ENCODE data around the gene NEU4. TPM values are rescaled to one million over a fixed set of nuclear protein-coding genes. Genes with fewer than 3 reads are reported as not detected.
"Not testable (repeated sequence)": the region's sequence is repeated elsewhere in the genome, so short reads cannot be mapped to it uniquely, and the experiment has no call there.

NEU4 gene
- total and polyA plus RNA-seq, 2 donors from 2014 or later: 0.76 to 2.8 TPM

DNA sequence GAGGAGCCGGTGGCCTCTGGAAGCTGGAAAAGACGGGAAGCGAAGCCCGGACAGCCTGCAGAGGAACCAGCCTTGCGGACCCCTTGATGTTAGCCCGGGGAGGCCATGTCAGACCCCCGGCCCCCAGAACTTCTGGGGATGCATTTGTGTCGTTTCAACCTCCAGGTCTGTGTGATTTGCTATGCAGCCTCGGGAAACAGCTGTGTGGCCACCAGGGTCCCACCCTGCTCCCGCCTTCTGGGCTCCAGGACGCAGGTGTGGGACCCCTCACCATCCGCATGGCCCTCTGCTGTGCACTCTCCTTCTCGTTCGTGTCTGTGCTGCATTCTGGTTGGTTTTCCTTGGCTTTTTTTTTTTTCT is 13.3 kb downstream of the NEU4 start:
- Histone ChIP-seq H3K27ac (ENCODE audit: low read depth in 2 of 2, low read length in 2 of 2) (no peak overlapping the region), H3K4me3 (ENCODE audit: low read length in 3 of 3) (no peak overlapping the region), H3K9me3 (ENCODE audit: control insufficient read depth in 2 of 3, insufficient read depth in 1 of 3, low read length in 3 of 3) (peaks cover 0 to 6% (median 2%) of the 10 kb centered on the region in 3 donors), H3K27me3 (ENCODE audit: control insufficient read depth, insufficient read depth, low read length) (no peaks in the 10 kb centered on the region), H3K9ac (ENCODE audit: low read length in 3 of 3) (no peak overlapping the region), H3K36me3 (ENCODE audit: control insufficient read depth in 2 of 3, insufficient read depth in 3 of 3, low read length in 3 of 3) (no peaks in the 10 kb centered on the region), H3K4me1 (ENCODE audit: control insufficient read depth in 2 of 3, insufficient read depth in 2 of 3, low read depth in 1 of 3, low read length in 3 of 3) (no peaks in the 10 kb centered on the region)
- DNase-seq (peak in 1 of 5 donors; percentile 31), FAIRE-seq (no peak)
- TF ChIP-seq, protein P1, sequence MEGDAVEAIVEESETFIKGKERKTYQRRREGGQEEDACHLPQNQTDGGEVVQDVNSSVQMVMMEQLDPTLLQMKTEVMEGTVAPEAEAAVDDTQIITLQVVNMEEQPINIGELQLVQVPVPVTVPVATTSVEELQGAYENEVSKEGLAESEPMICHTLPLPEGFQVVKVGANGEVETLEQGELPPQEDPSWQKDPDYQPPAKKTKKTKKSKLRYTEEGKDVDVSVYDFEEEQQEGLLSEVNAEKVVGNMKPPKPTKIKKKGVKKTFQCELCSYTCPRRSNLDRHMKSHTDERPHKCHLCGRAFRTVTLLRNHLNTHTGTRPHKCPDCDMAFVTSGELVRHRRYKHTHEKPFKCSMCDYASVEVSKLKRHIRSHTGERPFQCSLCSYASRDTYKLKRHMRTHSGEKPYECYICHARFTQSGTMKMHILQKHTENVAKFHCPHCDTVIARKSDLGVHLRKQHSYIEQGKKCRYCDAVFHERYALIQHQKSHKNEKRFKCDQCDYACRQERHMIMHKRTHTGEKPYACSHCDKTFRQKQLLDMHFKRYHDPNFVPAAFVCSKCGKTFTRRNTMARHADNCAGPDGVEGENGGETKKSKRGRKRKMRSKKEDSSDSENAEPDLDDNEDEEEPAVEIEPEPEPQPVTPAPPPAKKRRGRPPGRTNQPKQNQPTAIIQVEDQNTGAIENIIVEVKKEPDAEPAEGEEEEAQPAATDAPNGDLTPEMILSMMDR (IDR thresholded peaks at IDR 0.05; ENCODE audit: borderline replicate concordance, extremely low read depth, insufficient read depth): no peak
- intact Hi-C loops (cut with DNase I): no loop called here

DNA sequence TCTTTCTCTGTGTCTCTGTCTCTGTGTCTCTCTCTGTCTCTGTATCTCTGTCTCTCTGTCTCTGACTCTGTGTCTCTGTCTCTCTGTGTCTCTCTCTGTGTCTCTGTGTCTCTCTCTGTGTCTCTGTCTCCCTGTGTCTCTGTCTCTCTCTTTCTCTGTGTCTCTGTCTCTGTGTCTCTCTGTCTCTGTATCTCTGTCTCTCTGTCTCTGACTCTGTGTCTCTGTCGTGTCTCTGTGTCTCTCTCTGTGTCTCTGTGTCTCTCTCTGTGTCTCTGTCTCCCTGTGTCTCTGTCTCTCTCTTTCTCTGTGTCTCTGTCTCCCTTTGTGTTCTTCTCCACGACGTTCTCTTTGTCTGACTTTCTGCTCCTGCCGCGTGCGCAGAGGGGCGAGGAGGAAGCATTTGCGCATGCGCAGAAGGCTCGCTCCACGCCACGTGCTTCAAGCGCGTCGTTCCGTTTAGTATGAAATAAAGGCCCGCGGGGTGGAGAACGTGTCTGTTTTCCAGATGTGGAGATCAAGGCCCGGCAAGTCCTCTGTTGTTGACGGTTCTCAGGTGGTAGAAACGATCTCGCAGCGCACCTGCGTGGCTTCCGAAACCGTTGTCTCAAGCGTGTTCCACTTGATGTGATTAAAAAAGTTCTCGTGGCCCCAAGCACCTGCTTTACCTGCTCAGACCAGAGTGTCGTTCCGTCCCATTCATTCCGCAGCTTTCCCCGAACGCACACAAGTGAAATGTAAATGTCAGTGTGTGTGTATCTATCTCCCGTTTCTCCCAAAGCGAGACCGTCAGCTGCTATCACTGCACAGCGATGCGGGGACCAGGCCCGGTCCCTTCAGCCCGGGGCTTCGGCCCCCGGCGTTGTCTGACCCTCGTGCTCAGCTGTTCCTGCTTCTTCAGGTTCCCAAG is 14.8 kb downstream of the NEU4 start:
- H3K27me3 ChIP-seq (ENCODE audit: control insufficient read depth, insufficient read depth, low read length); H3K27ac ChIP-seq (ENCODE audit: low read depth in 2 of 2, low read length in 2 of 2); intact Hi-C loops (cut with DNase I); H3K4me3 ChIP-seq (ENCODE audit: low read length in 3 of 3); H3K4me1 ChIP-seq (ENCODE audit: control insufficient read depth in 2 of 3, insufficient read depth in 2 of 3, low read depth in 1 of 3, low read length in 3 of 3); FAIRE-seq; H3K36me3 ChIP-seq (ENCODE audit: control insufficient read depth in 2 of 3, insufficient read depth in 3 of 3, low read length in 3 of 3); H3K9ac ChIP-seq (ENCODE audit: low read length in 3 of 3): not testable (repeated sequence)
- H3K9me3 ChIP-seq (ENCODE audit: control insufficient read depth in 2 of 3, insufficient read depth in 1 of 3, low read length in 3 of 3): peaks cover 0 to 14% (median 2%) of the 10 kb centered on the region in 3 donors
- DNase-seq: peak in 1 of 5 donors; percentile 55

DNA sequence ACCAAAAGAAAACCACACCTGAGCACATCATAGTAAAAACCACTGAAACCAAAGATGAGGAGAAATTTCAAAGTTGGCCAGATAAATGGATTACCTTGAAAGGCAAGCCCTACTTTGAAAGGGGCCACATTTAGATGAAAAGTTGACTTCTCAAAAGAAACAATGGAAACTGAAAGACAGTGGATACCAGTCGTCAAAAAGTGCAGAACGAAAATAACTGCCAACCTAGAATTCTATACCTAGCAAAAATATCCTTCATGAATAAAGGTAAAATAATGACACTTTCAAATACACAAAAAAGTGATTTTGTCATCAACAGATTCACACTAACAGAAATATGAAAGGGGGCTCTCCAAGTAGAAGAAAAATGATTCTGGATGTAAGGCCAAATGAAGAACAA is 18.4 kb downstream of the NEU4 start:
- H3K9ac ChIP-seq (ENCODE audit: low read length in 3 of 3): no peak overlapping the region
- H3K4me3 ChIP-seq (ENCODE audit: low read length in 3 of 3): no peak overlapping the region
- no peak overlapping the region for H3K27ac ChIP-seq (ENCODE audit: low read depth in 2 of 2, low read length in 2 of 2)
- H3K9me3 ChIP-seq (ENCODE audit: control insufficient read depth in 2 of 3, insufficient read depth in 1 of 3, low read length in 3 of 3): peaks cover 0 to 14% (median 2%) of the 10 kb centered on the region in 3 donors
- no peaks in the 10 kb centered on the region for H3K36me3 ChIP-seq (ENCODE audit: control insufficient read depth in 2 of 3, insufficient read depth in 3 of 3, low read length in 3 of 3)
- TF ChIP-seq, protein P1 (IDR thresholded peaks at IDR 0.05; ENCODE audit: borderline replicate concordance, extremely low read depth, insufficient read depth): no peak
- intact Hi-C loops (cut with DNase I): no loop called here
- no peaks in the 10 kb centered on the region for H3K4me1 ChIP-seq (ENCODE audit: control insufficient read depth in 2 of 3, insufficient read depth in 2 of 3, low read depth in 1 of 3, low read length in 3 of 3)
- H3K27me3 ChIP-seq (ENCODE audit: control insufficient read depth, insufficient read depth, low read length): no peaks in the 10 kb centered on the region
- DNase-seq (no peak), FAIRE-seq (no peak)

DNA sequence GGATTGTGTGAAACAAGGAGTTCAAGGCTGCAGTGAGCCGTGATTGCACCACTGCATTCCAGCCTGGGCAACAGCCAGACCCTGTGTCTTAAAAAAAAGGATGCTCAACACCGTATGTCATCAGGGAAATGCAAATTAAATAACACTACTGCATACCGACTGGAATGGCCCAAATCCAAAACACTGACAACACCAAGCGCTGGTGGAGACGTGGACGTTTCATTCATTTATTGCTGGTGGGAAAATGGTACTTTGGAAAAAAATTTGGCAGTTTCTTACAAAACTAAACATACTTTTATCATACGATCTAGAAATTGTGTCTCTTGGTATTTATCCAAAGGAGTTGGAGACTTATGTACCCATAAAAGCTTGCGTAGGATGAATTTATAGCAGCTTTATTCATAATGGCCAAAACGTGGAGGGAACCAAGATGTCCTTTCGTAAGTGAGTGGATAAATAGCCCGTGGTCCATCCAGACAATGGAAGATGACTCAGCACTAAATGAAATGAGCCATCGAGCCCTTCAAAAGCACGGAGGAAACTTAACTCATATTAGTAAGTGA is 24.2 kb downstream of the NEU4 start:
- Histone ChIP-seq H3K27me3 (ENCODE audit: control insufficient read depth, insufficient read depth, low read length) (no peaks in the 10 kb centered on the region), H3K36me3 (ENCODE audit: control insufficient read depth in 2 of 3, insufficient read depth in 3 of 3, low read length in 3 of 3) (no peaks in the 10 kb centered on the region), H3K27ac (ENCODE audit: low read depth in 2 of 2, low read length in 2 of 2) (no peak overlapping the region), H3K9me3 (ENCODE audit: control insufficient read depth in 2 of 3, insufficient read depth in 1 of 3, low read length in 3 of 3) (no peaks in the 10 kb centered on the region), H3K9ac (ENCODE audit: low read length in 3 of 3) (no peak overlapping the region), H3K4me3 (ENCODE audit: low read length in 3 of 3) (no peak overlapping the region), H3K4me1 (ENCODE audit: control insufficient read depth in 2 of 3, insufficient read depth in 2 of 3, low read depth in 1 of 3, low read length in 3 of 3) (no peaks in the 10 kb centered on the region)
- FAIRE-seq (no peak), DNase-seq (peak in 3 of 5 donors; percentile 24 to 75 (median 65))
- TF ChIP-seq, protein P1 (IDR thresholded peaks at IDR 0.05; ENCODE audit: borderline replicate concordance, extremely low read depth, insufficient read depth): no peak
- intact Hi-C loops (cut with DNase I): no loop called here

DNA sequence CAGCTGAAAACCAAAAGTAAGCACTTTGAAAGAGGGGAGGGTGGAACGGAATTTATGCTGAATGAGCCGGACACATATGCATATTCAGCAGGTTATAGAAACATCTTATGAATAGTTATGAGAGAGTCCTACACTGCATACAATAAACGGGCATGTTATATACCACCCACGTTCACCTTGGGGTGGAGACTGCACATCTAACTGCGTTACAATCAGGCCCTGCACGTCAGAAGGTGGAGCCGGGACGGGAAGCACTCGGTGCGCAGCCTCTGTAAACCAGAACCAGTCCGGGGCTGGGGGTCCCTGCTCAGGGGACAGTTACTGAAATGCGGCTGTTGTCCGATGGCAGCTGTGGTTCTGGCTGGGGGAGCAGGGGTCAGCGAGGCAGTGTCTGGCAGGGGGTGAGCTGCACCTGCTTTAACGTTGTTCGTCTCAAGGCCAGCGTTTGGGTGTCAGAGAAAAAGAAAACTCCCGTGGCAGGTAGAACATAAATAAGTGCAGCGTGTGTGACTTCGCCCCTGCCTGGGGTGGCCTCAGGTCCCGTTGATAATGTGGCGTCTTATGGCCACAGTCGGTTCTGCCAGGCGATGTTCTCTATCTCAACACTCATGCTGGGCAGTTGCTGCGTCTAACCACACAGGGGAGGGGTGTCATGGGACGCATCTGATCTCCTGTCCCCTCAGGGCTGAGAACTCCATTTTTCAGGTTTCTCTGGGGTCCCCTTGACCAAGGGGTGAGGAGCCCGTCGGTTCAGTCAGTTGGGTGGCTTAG is 24.9 kb downstream of the NEU4 start:
- not testable (repeated sequence) for FAIRE-seq; DNase-seq; H3K4me3 ChIP-seq (ENCODE audit: low read length in 3 of 3)

More for the DNA sequence above, 24.9 kb downstream of the NEU4 start:
- intact Hi-C loops (cut with DNase I); H3K9me3 ChIP-seq (ENCODE audit: control insufficient read depth in 2 of 3, insufficient read depth in 1 of 3, low read length in 3 of 3); H3K4me1 ChIP-seq (ENCODE audit: control insufficient read depth in 2 of 3, insufficient read depth in 2 of 3, low read depth in 1 of 3, low read length in 3 of 3); H3K9ac ChIP-seq (ENCODE audit: low read length in 3 of 3); H3K27me3 ChIP-seq (ENCODE audit: control insufficient read depth, insufficient read depth, low read length); H3K36me3 ChIP-seq (ENCODE audit: control insufficient read depth in 2 of 3, insufficient read depth in 3 of 3, low read length in 3 of 3); H3K27ac ChIP-seq (ENCODE audit: low read depth in 2 of 2, low read length in 2 of 2): not testable (repeated sequence)

All from kidney (tissue), 14 donors.